Right atrium auricular region (tissue), 2 donors: Measurements from ENCODE around the gene PLA2G12A. TPM values are rescaled to one million over a fixed set of nuclear protein-coding genes. Genes with fewer than 3 reads are reported as not detected.

ENCODE experiments used
- DNase-seq: peaks from one replicate; pipeline ENCODE4 v3.0.0-alpha.2; 2019; ENCODE audit warnings: low spot score
- H3K27ac ChIP-seq, 2 donors: fragments of 200-600 bp; sonication (generic); 1 replicate in 1 of 2; 2 replicates in 1 of 2; pipeline ENCODE4 v1.5.1; 2016 to 2019
- H3K27me3 ChIP-seq, 2 donors: fragments of 200-600 bp; sonication (generic); one replicate each; pipeline versions ENCODE4 v1.5.1 to v1.6.0; 2017 to 2019
- H3K36me3 ChIP-seq: fragments of 200-600 bp; sonication (generic); one replicate; pipeline ENCODE4 v1.5.1; 2016
- H3K4me1 ChIP-seq, 2 donors: fragments of 200-600 bp; sonication (generic); one replicate each; pipeline versions ENCODE4 v1.5.1 to v1.6.0; 2017 to 2019
- H3K4me3 ChIP-seq, 2 donors: fragments of 200-600 bp; sonication (generic); 1 replicate in 1 of 2; 2 replicates in 1 of 2; pipeline ENCODE4 v1.5.1; 2017 to 2019; ENCODE audit warnings: mild to moderate bottlenecking in 1 of 2, moderate library complexity in 1 of 2
- H3K9me3 ChIP-seq, 2 donors: fragments of 200-600 bp; sonication (generic); one replicate each; pipeline ENCODE4 v1.5.1; 2019
- CTCF ChIP-seq, 2 donors: fragments of 200-600 bp; sonication (generic); IDR thresholded peaks; one replicate each; pipeline ENCODE4 v1.5.1; 2019; ENCODE audit warnings: antibody characterized with exemption in 2 of 2
- total RNA-seq, 2 donors: library from RNA; depleted of rRNA; stranded (reverse); fragments of >200 nt; gene quantifications; one replicate each; pipeline ENCODE4 v1.1.0, GENCODE V29; 2016

Gene PLA2G12A
- total RNA-seq, 2 donors from 2014 or later, result 52.1 to 56.4 TPM

DNA sequence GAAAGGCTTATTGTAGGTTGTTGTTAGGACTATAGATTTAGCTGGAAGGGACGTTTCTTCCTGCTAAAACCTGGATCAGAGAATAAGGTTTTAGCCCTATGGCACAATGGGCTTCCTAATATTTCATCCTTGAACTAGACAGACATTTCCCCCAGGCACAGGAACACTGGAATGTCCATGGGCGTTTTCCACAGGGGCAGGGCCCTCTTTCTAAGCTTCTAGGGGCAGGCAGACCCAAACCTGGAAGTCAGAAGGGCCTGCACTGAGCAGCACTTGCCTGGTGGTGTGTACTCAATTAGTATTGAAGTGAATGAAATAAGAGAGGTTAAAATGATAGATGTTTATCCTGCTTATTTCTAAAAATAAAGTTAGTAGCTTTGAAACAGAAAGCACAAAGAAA lies 67.8 kb downstream of the PLA2G12A start:
- H3K9me3 ChIP-seq, result no peaks in the 10 kb centered on the region
- no peaks in the 10 kb centered on the region for H3K36me3 ChIP-seq
- no peak for DNase-seq
- no peaks in the 10 kb centered on the region for H3K27me3 ChIP-seq
- no peak overlapping the region for H3K27ac ChIP-seq
- peaks cover 0 to 4% of the 10 kb centered on the region in 2 donors for H3K4me1 ChIP-seq
- no peak overlapping the region for H3K4me3 ChIP-seq
- TF ChIP-seq CTCF (IDR thresholded peaks at IDR 0.05), result no peak

Other genes starting within 250 kb of the PLA2G12A start
- gene MCUB, start 169.8 kb downstream of the PLA2G12A start, total RNA-seq, result 10 to 100 TPM; 25.0 to 28.1 TPM
- 10 to 100 TPM in 1 of 2 donors, 1 to 10 TPM in 1; 8.6 to 18.2 TPM for gene CASP6, start 26.6 kb downstream of the PLA2G12A start, total RNA-seq
- 10 to 100 TPM; 12.6 to 30.4 TPM for gene CFI, start 71.9 kb upstream of the PLA2G12A start, total RNA-seq
- 1 to 10 TPM; 2.7 to 6.2 TPM for gene GAR1, start 85.7 kb upstream of the PLA2G12A start, total RNA-seq
- not detected for gene RRH, start 97.9 kb upstream of the PLA2G12A start, total RNA-seq
- gene LRIT3, start 118.0 kb upstream of the PLA2G12A start, total RNA-seq, result under 1 TPM in 1 of 2 donors, not detected in 1; 0.12 TPM
- gene EGF, start 182.8 kb upstream of the PLA2G12A start, total RNA-seq, result 10 to 100 TPM in 1 of 2 donors, 1 to 10 TPM in 1; 7.4 to 13.4 TPM